ENCODE results near the gene KCNN3.

DNA sequence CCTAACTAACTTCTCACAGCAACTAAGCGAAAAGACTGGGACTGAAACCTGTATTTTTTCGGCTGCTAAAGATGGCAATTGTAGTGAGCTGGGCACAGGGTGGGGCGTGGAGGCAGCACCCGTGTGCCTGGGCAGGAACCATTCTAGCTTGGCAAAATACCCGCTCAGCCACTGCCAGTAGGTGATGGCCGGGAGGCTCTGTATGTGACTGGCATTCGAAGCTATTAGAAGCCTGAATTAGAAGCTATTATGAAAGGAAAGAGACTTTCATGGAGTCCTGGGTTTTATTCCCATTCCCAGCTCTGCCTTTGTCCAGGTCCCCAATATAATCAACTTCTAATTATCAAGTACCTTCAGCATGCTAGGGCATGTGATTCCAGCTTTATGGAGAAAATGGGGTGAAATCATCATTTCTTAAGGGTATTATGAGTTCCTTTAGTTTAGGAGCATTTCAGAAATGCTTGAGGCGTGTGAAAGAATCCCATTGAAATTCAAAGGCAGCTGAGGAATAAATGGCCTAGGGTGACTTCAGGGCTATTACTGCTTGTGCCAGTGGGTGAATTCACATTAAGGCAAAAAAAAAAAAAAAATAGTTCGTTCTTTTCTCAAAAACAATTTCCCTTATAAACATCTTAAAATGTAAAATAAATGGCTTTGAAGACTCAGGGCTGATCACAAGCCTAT lies 125.6 kb downstream of the KCNN3 start:
- TF ChIP-seq POLR2AphosphoS5 (IDR thresholded peaks at IDR 0.05): no peak
- TF ChIP-seq, protein P1, sequence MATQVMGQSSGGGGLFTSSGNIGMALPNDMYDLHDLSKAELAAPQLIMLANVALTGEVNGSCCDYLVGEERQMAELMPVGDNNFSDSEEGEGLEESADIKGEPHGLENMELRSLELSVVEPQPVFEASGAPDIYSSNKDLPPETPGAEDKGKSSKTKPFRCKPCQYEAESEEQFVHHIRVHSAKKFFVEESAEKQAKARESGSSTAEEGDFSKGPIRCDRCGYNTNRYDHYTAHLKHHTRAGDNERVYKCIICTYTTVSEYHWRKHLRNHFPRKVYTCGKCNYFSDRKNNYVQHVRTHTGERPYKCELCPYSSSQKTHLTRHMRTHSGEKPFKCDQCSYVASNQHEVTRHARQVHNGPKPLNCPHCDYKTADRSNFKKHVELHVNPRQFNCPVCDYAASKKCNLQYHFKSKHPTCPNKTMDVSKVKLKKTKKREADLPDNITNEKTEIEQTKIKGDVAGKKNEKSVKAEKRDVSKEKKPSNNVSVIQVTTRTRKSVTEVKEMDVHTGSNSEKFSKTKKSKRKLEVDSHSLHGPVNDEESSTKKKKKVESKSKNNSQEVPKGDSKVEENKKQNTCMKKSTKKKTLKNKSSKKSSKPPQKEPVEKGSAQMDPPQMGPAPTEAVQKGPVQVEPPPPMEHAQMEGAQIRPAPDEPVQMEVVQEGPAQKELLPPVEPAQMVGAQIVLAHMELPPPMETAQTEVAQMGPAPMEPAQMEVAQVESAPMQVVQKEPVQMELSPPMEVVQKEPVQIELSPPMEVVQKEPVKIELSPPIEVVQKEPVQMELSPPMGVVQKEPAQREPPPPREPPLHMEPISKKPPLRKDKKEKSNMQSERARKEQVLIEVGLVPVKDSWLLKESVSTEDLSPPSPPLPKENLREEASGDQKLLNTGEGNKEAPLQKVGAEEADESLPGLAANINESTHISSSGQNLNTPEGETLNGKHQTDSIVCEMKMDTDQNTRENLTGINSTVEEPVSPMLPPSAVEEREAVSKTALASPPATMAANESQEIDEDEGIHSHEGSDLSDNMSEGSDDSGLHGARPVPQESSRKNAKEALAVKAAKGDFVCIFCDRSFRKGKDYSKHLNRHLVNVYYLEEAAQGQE (IDR thresholded peaks at IDR 0.05; ENCODE audit: borderline replicate concordance): no peak
- TF ChIP-seq, protein P2, sequence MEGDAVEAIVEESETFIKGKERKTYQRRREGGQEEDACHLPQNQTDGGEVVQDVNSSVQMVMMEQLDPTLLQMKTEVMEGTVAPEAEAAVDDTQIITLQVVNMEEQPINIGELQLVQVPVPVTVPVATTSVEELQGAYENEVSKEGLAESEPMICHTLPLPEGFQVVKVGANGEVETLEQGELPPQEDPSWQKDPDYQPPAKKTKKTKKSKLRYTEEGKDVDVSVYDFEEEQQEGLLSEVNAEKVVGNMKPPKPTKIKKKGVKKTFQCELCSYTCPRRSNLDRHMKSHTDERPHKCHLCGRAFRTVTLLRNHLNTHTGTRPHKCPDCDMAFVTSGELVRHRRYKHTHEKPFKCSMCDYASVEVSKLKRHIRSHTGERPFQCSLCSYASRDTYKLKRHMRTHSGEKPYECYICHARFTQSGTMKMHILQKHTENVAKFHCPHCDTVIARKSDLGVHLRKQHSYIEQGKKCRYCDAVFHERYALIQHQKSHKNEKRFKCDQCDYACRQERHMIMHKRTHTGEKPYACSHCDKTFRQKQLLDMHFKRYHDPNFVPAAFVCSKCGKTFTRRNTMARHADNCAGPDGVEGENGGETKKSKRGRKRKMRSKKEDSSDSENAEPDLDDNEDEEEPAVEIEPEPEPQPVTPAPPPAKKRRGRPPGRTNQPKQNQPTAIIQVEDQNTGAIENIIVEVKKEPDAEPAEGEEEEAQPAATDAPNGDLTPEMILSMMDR (IDR thresholded peaks at IDR 0.05; ENCODE audit: poor library complexity, severe bottlenecking): no peak
